NCI-H2227 (cell line): Measurements from ENCODE around the gene CYP19A1.
A peak's percentile ranks its signal among the peaks of the same experiment; 100 is the strongest.

Experiments
- DNase-seq: peaks from one replicate; lab custom pipeline; 2025; ENCODE audit not compliant: unreplicated experiment; lab: John Stamatoyannopoulos, UW

CYP19A1 gene

GRCh38 chr15:51338496-51338895 lies at the start of gene CYP19A1:
CYP19A1 (minus strand) TSS chr15:51338596; CDS start chr15:51242912, 95,684 bp downstream.
- DNase-seq: no peak

- no peak for DNase-seq
Observed at GRCh38 chr15:51387699-51388041, 49.3 kb upstream of the CYP19A1 start.

GRCh38 chr15:51386960-51387698 lies 48.7 kb upstream of the CYP19A1 start:
- no peak for DNase-seq

- no peak for DNase-seq
Observed at GRCh38 chr15:51386486-51386885, 48.1 kb upstream of the CYP19A1 start.

GRCh38 chr15:51386029-51386428 lies 47.6 kb upstream of the CYP19A1 start:
- DNase-seq: no peak

- DNase-seq: peak; percentile 49
Observed at GRCh38 chr15:51382787-51383186, 44.4 kb upstream of the CYP19A1 start.

GRCh38 chr15:51380999-51381806 lies 42.8 kb upstream of the CYP19A1 start:
- peak; percentile 68 for DNase-seq

- no peak for DNase-seq
Observed at GRCh38 chr15:51379390-51379789, 41.0 kb upstream of the CYP19A1 start.

GRCh38 chr15:51378406-51378805 lies 40.0 kb upstream of the CYP19A1 start:
- DNase-seq: no peak

- no peak for DNase-seq
Observed at GRCh38 chr15:51377038-51377786, 38.8 kb upstream of the CYP19A1 start.

GRCh38 chr15:51375966-51376640 lies 37.7 kb upstream of the CYP19A1 start:
- no peak for DNase-seq

GRCh38 chr15:51374131-51374530 lies 35.7 kb upstream of the CYP19A1 start:
- DNase-seq: no peak

GRCh38 chr15:51371266-51371665 lies 32.9 kb upstream of the CYP19A1 start:
- DNase-seq: no peak

GRCh38 chr15:51369451-51369761 lies 31.0 kb upstream of the CYP19A1 start:
- DNase-seq: no peak

GRCh38 chr15:51368751-51369450 lies 30.5 kb upstream of the CYP19A1 start:
- DNase-seq: no peak

GRCh38 chr15:51368307-51368706 lies 29.9 kb upstream of the CYP19A1 start:
- no peak for DNase-seq

- DNase-seq: no peak
Observed at GRCh38 chr15:51367322-51367976, 29.1 kb upstream of the CYP19A1 start.

GRCh38 chr15:51366920-51367319 lies 28.5 kb upstream of the CYP19A1 start:
- DNase-seq: no peak

GRCh38 chr15:51366071-51366470 lies 27.7 kb upstream of the CYP19A1 start:
- DNase-seq: no peak

- no peak for DNase-seq
Observed at GRCh38 chr15:51365417-51365816, 27.0 kb upstream of the CYP19A1 start.
